HG02981 (cell line): ENCODE data around the gene SPIRE1.
A peak's percentile ranks its signal among the peaks of the same experiment; 100 is the strongest.
"Not testable (repeated sequence)": the region's sequence is repeated elsewhere in the genome, so short reads cannot be mapped to it uniquely, and the experiment has no call there.

Experiments used
- ATAC-seq: cut with Tn5 transposase; IDR thresholded peaks from one replicate; pipeline ENCODE4 v1.9.1; 2021; ENCODE audit warnings: mild to moderate bottlenecking, moderate library complexity; ENCODE audit not compliant: unreplicated experiment

The SPIRE1 gene

DNA sequence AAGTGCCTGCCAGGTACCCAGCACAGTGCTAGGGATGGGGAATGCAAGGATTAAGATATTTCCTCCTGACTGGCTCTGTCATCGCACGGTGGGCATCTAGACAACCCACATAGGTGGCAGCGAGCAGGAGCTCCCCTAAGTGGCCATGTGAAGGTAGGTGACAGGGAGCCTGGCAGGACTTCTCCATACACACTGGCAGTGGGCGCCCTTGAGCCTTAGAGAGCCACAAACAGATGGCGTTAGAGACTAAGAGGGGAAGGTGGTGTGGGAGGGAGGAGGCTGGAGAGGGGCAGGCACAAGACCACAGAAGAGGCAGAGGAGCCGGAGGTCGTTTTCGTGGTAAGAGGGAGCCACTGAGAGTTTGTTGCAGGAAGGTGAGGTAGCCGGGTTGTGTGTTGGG, 235.0 kb downstream of the SPIRE1 start:
- ATAC-seq: no peak

- ATAC-seq: no peak
Observed at GRCh38 chr18:12421732-12422131, 236.2 kb downstream of the SPIRE1 start.

- no peak for ATAC-seq
Observed at GRCh38 chr18:12420821-12421421, 237.0 kb downstream of the SPIRE1 start.

DNA sequence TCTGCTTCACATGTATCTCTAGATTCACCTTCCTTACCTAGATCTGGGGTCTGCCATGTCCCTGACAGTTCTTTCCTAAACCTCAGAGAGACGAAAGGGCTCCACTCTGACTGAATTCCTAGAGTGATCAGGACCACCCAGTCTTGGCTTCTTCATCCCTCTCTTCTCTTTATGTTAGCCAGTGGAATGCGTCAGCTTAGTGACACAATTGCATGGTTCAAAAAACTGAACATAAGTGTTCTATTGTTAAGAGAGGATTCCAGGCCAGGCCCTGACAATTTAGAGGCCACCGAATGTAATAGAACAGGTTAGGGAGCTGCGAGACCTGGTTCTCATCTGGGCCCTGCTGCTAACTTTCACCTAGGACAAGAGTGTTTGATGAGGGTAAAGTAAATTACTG, 240.2 kb downstream of the SPIRE1 start:
- ATAC-seq: no peak

GRCh38 chr18:12416098-12416729, 241.7 kb downstream of the SPIRE1 start:
- no peak for ATAC-seq

- ATAC-seq: no peak
Observed at GRCh38 chr18:12411456-12411855, 246.5 kb downstream of the SPIRE1 start.

- ATAC-seq: not testable (repeated sequence)
Observed at GRCh38 chr18:12410747-12411146, 247.2 kb downstream of the SPIRE1 start.

- ATAC-seq: no peak
Observed at GRCh38 chr18:12410081-12410481, 247.8 kb downstream of the SPIRE1 start.

DNA sequence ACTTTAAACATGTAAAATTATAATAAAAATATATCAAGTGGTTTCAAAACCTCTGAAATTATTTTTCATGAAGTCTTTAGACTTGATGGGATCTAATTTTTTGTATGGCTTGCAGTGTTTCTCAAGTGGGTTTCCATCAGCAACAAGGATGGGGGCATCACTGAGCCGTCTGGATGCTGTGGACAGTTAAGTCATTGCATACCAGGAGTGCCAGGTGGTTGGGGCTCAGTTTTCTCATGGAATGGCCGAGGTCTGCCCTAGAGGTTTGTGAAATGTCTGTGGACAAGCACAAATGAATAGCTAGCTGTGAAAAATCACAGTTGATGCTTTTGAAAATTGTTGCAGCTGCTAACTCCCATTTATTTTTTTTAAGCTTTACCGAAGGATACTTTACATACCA, 248.4 kb downstream of the SPIRE1 start:
- ATAC-seq: no peak

DNA sequence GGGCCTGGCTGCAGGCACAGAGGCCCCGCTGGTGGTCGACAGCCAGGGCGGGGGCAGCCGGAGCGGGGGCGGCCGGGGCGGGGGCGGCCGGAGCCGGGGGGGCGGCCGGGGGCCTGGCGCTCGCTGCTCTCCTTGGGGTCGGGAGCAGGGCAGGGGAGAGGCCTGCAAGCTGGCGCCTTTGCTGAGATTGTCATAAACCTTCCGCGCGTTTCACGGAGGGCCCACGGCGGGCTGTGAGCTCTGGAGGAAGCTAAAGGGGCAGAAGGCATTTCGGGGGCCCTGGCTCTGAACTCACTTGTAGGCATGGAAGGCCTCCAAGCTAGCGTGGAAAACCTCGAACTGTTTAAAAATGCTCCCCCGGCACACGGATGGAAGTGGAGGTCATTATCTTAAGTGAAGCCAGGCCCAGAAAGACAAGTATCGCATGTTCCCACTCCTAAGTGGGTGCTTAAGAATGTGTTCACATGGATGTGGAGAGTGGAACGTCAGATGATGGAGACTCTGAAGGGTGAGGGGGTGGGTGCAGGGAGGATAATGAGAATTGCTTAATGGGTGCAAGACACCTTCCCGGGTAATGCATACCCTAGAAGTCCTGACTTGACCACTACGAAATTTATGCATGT, 249.5 kb downstream of the SPIRE1 start:
- ATAC-seq: peak; percentile 14

DNA sequence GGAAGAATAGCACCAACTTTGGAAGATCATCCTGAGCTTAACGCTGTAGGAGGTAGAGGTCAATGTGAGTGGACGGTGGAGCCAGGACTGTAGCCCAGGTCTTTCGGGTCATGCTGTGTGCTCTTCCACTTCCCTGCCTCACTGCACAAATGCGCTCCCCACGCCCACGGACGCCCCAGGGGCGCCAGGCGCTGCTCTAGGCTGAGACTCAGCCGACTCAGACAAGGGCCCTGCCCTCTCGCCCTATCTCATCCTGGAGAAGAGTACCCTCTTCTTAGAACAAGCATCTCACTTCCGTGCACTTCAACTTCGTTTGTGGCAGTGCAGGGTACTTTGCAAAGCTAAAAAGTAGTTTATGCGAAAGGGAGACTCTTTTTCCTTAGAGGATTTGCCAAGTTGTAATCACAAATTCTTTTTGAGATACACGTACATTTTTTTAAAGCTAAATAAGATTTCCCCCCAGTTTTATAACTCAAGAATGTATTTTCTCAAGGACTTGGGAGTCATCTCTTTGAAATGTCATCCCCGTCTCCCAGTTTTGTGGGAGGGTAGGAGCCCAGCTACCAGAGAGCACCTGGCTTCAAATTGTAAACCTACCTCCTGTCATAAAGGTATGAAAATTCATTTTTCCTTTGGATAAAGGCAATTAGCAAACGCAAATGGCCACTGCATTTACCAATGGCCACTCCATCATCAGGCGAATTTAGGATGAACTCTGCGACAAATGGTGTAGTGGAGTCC, 251.4 kb downstream of the SPIRE1 start:
- ATAC-seq: no peak

- no peak for ATAC-seq
Observed at GRCh38 chr18:12405066-12405465, 252.8 kb downstream of the SPIRE1 start.

DNA sequence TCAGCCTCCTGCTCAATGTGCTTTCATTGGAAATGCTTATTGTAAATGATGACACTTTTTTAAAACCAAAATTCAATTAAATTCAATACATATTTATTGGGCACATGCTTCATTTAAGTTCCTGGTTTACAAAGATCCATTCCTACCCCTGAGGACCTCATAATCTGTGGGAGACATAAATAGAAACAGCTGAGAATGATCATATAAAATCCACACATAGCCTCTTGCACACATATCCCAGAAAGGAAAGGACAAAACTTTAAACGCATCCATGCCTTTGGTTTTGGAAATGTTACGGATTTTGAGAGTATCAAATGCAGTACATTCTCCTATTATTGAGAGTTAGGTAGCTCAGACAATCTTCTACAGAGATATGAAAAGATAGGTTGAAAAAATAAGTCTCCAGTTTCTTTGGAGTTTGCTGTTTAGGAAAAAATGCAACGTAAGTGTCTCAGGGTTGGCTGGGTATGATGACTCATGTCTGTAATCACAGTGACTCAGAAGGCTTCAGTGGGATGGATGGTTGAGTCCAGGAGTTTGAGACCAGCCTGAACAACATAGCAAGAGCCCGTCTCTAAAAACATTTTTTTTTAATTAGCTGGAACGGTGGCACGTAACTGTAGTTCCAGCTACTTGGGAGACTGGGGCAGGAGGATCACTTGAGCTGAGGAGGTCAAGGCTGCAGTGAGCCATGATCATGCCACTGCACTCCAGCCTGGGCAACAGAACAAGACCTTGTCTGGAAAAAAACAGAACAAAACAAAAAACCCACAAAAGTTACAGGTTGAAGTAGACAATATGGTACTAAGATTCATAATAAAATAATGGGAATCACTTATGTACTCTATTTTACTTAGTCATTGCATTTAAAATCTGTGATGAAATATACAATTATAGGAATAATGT, 254.1 kb downstream of the SPIRE1 start:
- no peak for ATAC-seq

DNA sequence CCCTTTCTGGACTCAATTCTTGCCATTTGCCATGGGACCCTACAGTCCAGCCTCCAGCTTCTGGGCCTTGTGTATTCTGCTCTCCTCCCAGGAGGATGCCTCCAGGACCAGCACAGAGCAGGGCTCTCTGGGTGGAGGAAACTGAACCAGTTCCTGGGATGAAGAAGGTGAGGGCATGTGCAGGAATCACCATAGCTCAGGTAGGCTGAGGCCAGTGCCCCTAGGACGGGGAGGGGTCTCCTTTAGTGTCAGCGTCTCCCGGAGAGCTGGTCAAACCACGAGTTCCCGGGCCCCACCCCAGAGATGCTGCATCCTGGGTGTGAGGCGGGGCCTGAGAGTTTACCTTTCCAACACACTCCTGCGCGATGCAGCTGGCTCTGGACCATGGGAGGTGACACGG, 256.0 kb downstream of the SPIRE1 start:
- ATAC-seq: no peak

- no peak for ATAC-seq
Observed at GRCh38 chr18:12399231-12399630, 258.7 kb downstream of the SPIRE1 start.

DNA sequence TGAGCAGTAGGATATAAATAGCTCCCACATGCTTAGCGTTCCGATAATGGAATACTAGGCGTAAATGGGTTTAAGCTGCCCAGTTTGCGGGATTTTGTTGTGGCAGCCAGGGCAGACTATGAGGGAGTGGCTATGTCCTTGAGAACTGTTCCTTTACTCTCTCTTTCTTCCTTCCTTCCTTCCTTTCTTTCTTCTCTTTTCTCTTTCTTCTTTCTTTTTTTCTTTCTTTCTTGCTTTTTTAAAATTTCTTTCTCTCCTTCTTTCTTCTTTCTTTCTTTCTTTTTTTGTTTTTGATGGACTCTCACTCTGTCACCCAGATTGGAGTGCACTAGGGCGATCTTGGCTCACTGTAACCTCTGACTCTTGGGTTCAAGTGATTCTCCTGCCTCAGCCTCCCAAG, 259.3 kb downstream of the SPIRE1 start:
- no peak for ATAC-seq

DNA sequence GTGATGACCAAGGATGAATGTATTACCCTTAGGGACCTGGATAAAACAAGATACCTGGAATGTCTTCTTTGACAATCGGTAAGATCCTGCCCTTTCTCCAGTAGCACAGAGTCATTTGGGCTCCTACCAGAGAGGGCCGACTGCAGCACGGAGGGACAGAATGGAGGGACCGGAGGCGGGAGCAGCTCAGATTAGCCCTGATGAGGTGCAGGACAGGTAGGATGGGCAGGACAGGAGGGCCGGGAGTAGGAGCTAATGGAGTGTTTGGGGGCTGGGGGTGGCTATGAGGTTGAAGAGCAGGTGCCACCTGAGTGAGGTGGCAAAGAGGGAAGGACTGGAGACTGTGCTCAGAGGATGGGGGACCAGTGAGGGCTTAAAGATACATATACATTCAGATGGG, 260.1 kb downstream of the SPIRE1 start:
- ATAC-seq: no peak

GRCh38 chr18:12397254-12397653, 260.7 kb downstream of the SPIRE1 start:
- ATAC-seq: no peak
